IMR-90 (cell line): ENCODE measurements around the gene ZKSCAN1. TPM values are rescaled to one million over a fixed set of nuclear protein-coding genes. Genes with fewer than 3 reads are reported as not detected.

Experiments
- ATAC-seq: fragments of 200-7000 bp; cut with Tn5 transposase; 2 replicates; pipeline ENCODE4 v1.9.1; 2020; ENCODE audit warnings: low read depth, mild to moderate bottlenecking, moderate library complexity
- BruUV-seq: library from RNA; stranded (reverse); fragments of 400-500 nt; replicated peaks from 2 replicates; lab custom pipeline; 2021; lab: Mats Ljungman, UMichigan
- CTCF ChIA-PET: fragments of 300-600 bp; formaldehyde crosslinking; extraction: SDS; loops from one replicate; lab custom pipeline; 2021; ENCODE audit warnings: antibody characterized with exemption; lab: Yijun Ruan, JAX
- POLR2A ChIA-PET: fragments of 300-600 bp; sonication (Branson Sonifier 250); formaldehyde crosslinking; loops from one replicate; lab custom pipeline; 2022; ENCODE audit warnings: antibody characterized with exemption; ENCODE audit not compliant: unreplicated experiment; lab: Charles Lee
- DNase-seq: peaks from one replicate; pipeline ENCODE4 v3.0.0; 2013
- H2AFZ ChIP-seq: replicated peaks from 2 replicates; pipeline ENCODE3; 2013; ENCODE audit warnings: low read length, mild to moderate bottlenecking; ENCODE audit not compliant: poor library complexity
- H2AK5ac ChIP-seq: 2 replicates; pipeline ENCODE4 v1.6.1; 2013; ENCODE audit warnings: low read depth, low read length, inconsistent platforms
- H2AK9ac ChIP-seq: replicated peaks from 2 replicates; pipeline ENCODE3; 2013; ENCODE audit warnings: mild to moderate bottlenecking, low read depth, low read length, moderate library complexity; ENCODE audit not compliant: poor library complexity
- H2BK120ac ChIP-seq: 2 replicates; pipeline ENCODE4 v1.6.1; 2013; ENCODE audit warnings: low read depth, low read length, inconsistent platforms
- H2BK15ac ChIP-seq: 3 replicates; pipeline ENCODE4 v1.6.1; 2013; ENCODE audit warnings: low read depth, low read length, inconsistent platforms
- H2BK20ac ChIP-seq: 2 replicates; pipeline ENCODE4 v1.6.1; 2013; ENCODE audit warnings: low read depth, mild to moderate bottlenecking, inconsistent platforms, low read length, moderate library complexity
- H2BK5ac ChIP-seq: 2 replicates; pipeline ENCODE4 v1.6.1; 2013; ENCODE audit warnings: mild to moderate bottlenecking, low read depth, low read length, inconsistent platforms; ENCODE audit not compliant: poor library complexity, severe bottlenecking
- H3K14ac ChIP-seq: replicated peaks from 2 replicates; pipeline ENCODE4 v1.6.1; 2013; ENCODE audit warnings: low read depth, low read length, inconsistent platforms
- H3K18ac ChIP-seq: 2 replicates; pipeline ENCODE4 v1.6.1; 2013; ENCODE audit warnings: low read depth, low read length, control low read depth
- H3K23ac ChIP-seq: 2 replicates; pipeline ENCODE4 v1.6.1; 2013; ENCODE audit warnings: low read depth, low read length, inconsistent platforms
- H3K27ac ChIP-seq: 2 replicates; pipeline ENCODE4 v1.5.1; 2013; ENCODE audit warnings: mild to moderate bottlenecking, control low read depth, low read length; ENCODE audit not compliant: insufficient read depth
- H3K27me3 ChIP-seq: 2 replicates; pipeline ENCODE4 v1.6.1; 2013; ENCODE audit warnings: low read length; ENCODE audit not compliant: control insufficient read depth, insufficient read depth
- H3K36me3 ChIP-seq: 2 replicates; pipeline ENCODE4 v1.6.1; 2013; ENCODE audit warnings: low read length, mixed read lengths; ENCODE audit not compliant: control insufficient read depth, insufficient read depth
- H3K4ac ChIP-seq: 2 replicates; pipeline ENCODE4 v1.6.1; 2013; ENCODE audit warnings: low read depth, low read length, inconsistent platforms
- H3K4me1 ChIP-seq: 2 replicates; pipeline ENCODE4 v1.6.1; 2013; ENCODE audit warnings: low read length, mixed read lengths; ENCODE audit not compliant: control insufficient read depth, insufficient read depth
- H3K4me2 ChIP-seq: 2 replicates; pipeline ENCODE4 v1.6.1; 2013; ENCODE audit warnings: low read depth, mild to moderate bottlenecking, control low read depth, low read length, moderate library complexity
- H3K4me3 ChIP-seq: 2 replicates; pipeline ENCODE4 v1.5.1; 2013; ENCODE audit warnings: low read depth, mild to moderate bottlenecking, control low read depth, low read length, moderate library complexity; ENCODE audit not compliant: insufficient read depth
- H3K56ac ChIP-seq: 2 replicates; pipeline ENCODE4 v1.6.1; 2013; ENCODE audit warnings: low read length, inconsistent platforms; ENCODE audit not compliant: insufficient read depth; ENCODE audit errors: extremely low read depth
- H3K79me1 ChIP-seq, 2 experiments: 2 replicates each; pipeline ENCODE4 v1.6.1; 2013; ENCODE audit warnings: low read length in 2 of 2, inconsistent platforms in 1 of 2, low read depth in 1 of 2
- H3K9ac ChIP-seq: 2 replicates; pipeline ENCODE4 v1.6.1; 2013; ENCODE audit warnings: low read depth, low read length, control low read depth
- H3K9me1 ChIP-seq: 2 replicates; pipeline ENCODE4 v1.6.1; 2013; ENCODE audit warnings: low read length, inconsistent platforms; ENCODE audit not compliant: insufficient read depth
- H3K9me3 ChIP-seq: 2 replicates; pipeline ENCODE4 v1.6.1; 2013; ENCODE audit warnings: low read length; ENCODE audit not compliant: control insufficient read depth, insufficient read depth
- H4K20me1 ChIP-seq: 2 replicates; pipeline ENCODE4 v1.6.1; 2013; ENCODE audit warnings: low read length, inconsistent platforms; ENCODE audit not compliant: insufficient read depth
- H4K5ac ChIP-seq: 2 replicates; pipeline ENCODE4 v1.6.1; 2013; ENCODE audit warnings: mild to moderate bottlenecking, low read depth, low read length, control low read depth
- H4K8ac ChIP-seq, 2 experiments: 2 replicates each; pipeline ENCODE4 v1.6.1; 2013; ENCODE audit warnings: low read depth in 2 of 2, low read length in 2 of 2, control low read depth in 1 of 2, inconsistent platforms in 1 of 2
- H4K91ac ChIP-seq: 2 replicates; pipeline ENCODE4 v1.6.1; 2013; ENCODE audit warnings: low read depth, low read length, inconsistent platforms; ENCODE audit not compliant: insufficient read depth
- CHD1 ChIP-seq: IDR thresholded peaks from 2 replicates; pipeline ENCODE4 v1.6.1; 2012; ENCODE audit warnings: low read depth, low read length, improper control_type of control experiment
- FOS ChIP-seq: fragments of 150-350 bp; IDR thresholded peaks from 2 replicates; pipeline ENCODE4 v1.6.1; 2016; ENCODE audit warnings: low read depth, low read length
- MAZ ChIP-seq: IDR thresholded peaks from 2 replicates; pipeline ENCODE4 v1.6.1; 2012; ENCODE audit warnings: low read depth, mild to moderate bottlenecking, low read length, improper control_type of control experiment, moderate library complexity, borderline replicate concordance
- NFE2L2 ChIP-seq: fragments of 150-350 bp; IDR thresholded peaks from 2 replicates; pipeline ENCODE4 v1.6.1; 2016; ENCODE audit warnings: low read depth, mild to moderate bottlenecking, low read length
- POLR2A ChIP-seq: IDR thresholded peaks from 2 replicates; pipeline ENCODE4 v1.6.1; 2012; ENCODE audit warnings: mild to moderate bottlenecking, low read depth, low read length
- RAD21 ChIP-seq: IDR thresholded peaks from 2 replicates; pipeline ENCODE4 v1.6.1; 2012; ENCODE audit warnings: low read length, improper control_type of control experiment
- USF2 ChIP-seq: fragments of 150-350 bp; IDR thresholded peaks from 2 replicates; pipeline ENCODE4 v1.6.1; 2017; ENCODE audit warnings: mild to moderate bottlenecking, antibody characterized with exemption, low read length, low read depth
- WGBS, 2 experiments: methylation state at CpG; one replicate each; pipeline versions ENCODE4 v1.1.5 to v1.1.7; 2013; ENCODE audit warnings: missing lambda C conversion rate in 2 of 2; ENCODE audit not compliant: insufficient read length in 1 of 2; ENCODE audit errors: extremely low coverage in 2 of 2; 5-methylcytosine and 5-hydroxymethylcytosine counted together
- dilution Hi-C: fragments of 300-500 bp; cut with HindIII; formaldehyde crosslinking; loops from one replicate; pipeline ENCODE4 v1.14.3; 2018; ENCODE audit warnings: low sequenced_read_pairs; ENCODE audit not compliant: unreplicated experiment
- in situ Hi-C: fragments of 300-500 bp; cut with MboI; formaldehyde crosslinking; loops from 3 replicates; pipeline ENCODE4 v1.14.3; 2019; ENCODE audit warnings: low sequenced_read_pairs, inconsistent platforms, mixed read lengths
- intact Hi-C: fragments of 100-400 bp; cut with micrococcal nuclease; formaldehyde crosslinking; loops from 2 replicates; pipeline ENCODE4 v1.10.0; 2022
- polyA plus RNA-seq, 3 experiments: library from polyadenylated mRNA; depleted of rRNA; stranded (reverse); fragments of >200 nt; gene quantifications; 2 replicates each; pipeline ENCODE4 v1.2.3, GENCODE V29; 2012; ENCODE audit warnings: low replicate concordance in 1 of 3
- total RNA-seq: library from RNA; depleted of rRNA; stranded (reverse); fragments of >200 nt; gene quantifications from 2 replicates; pipeline ENCODE4 v1.2.3, GENCODE V29; 2012
- TF ChIP-seq, protein P1 (sequence below): conservative IDR thresholded peaks from 2 replicates; pipeline ENCODE4 v1.5.1; 2012; ENCODE audit warnings: mild to moderate bottlenecking, low read depth, low read length, improper control_type of control experiment

ZKSCAN1 gene
- total and polyA plus RNA-seq, 2 of the 4 experiments (the other 2 are of a cell fraction): 13.7 to 40.7 TPM

DNA sequence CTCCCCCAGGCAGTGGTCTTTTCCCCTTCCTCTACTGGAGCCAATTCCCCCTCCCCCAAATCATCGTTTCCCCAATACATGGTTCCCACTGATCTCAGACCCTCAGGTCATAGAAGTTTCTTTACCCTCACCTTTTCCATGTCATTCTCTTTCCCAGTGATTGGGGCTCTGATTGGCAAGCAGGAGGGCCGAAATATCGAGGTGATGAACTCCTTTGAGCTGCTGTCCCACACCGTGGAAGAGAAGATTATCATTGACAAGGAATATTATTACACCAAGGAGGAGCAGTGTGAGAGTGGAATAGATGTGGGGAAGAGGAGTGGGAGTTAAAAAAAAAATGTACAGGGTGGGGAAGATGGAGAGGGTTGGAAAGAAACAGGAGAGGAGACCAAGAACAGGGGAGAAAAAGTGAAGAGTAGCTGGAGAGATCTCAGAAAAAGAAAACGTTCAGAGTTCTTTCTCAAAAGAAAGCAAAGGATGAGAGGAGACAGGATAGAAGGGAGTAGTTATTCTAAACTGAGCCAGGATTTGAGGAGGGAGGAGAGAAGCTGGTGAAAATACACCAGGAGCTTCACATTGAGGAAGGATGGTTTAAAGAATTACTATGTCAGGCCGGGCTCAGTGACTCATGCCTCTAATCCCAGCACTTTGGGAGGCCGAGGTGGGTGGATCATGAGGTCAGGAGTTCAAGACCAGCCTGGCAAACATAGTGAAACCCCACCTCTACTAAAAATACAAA lies 74.2 kb downstream of the ZKSCAN1 start:
- intact Hi-C loops (loop anchor here (1.0 kb wide), 1 partner anchor 11 kb away; no protein-coding TSS in a partner anchor), in situ Hi-C loops (no loop called here), dilution Hi-C loops (no loop called here)
- Histone ChIP-seq H2AK9ac (peak overlapping the region; percentile 98), H2BK15ac (peak overlapping the region; percentile 95; the same call in 2 of the 3 replicates), H3K23ac (peak overlapping the region; percentile 99), H4K5ac (peak overlapping the region; percentile 95), H4K8ac (peak overlapping the region; percentile 97), H3K56ac (peak overlapping the region; percentile 96), H3K27ac (peak overlapping the region; percentile 100), H3K4me2 (peak overlapping the region; percentile 97), H2BK120ac (peak overlapping the region; percentile 91), H3K9ac (peak overlapping the region; percentile 100), H3K36me3 (peaks cover 41% of the 10 kb centered on the region), H3K14ac (peak overlapping the region; percentile 99), H2AFZ (peak overlapping the region; percentile 92), H3K79me1 (peaks cover 27 to 58% of the 10 kb centered on the region in 2 experiments), H2BK20ac (peak overlapping the region; percentile 54; the same call in 1 of the 2 replicates), H3K9me3 (no peaks in the 10 kb centered on the region), H4K91ac (peak overlapping the region; percentile 96), H3K4me3 (peak overlapping the region; percentile 97), H3K9me1 (peaks cover 13% of the 10 kb centered on the region), H3K18ac (peak overlapping the region; percentile 39), H2AK5ac (peak overlapping the region; percentile 98), H3K27me3 (no peaks in the 10 kb centered on the region), H2BK5ac (peak overlapping the region; percentile 92), H3K4ac (peak overlapping the region; percentile 99), H4K20me1 (peaks cover 15% of the 10 kb centered on the region; the same call in 1 of the 2 replicates), H3K4me1 (peaks cover 18% of the 10 kb centered on the region)
- ChIA-PET POLR2A (interaction anchor here (0.5 to 1.1 kb wide), 2 partner anchors 12 to 374 kb away, joined by 5 to 7 read pairs; no protein-coding TSS in a partner anchor), CTCF (interaction anchor here (0.7 to 1.6 kb wide), 3 partner anchors 11 to 58 kb away, joined by 5 read pairs; no protein-coding TSS in a partner anchor)
- no peak for TF ChIP-seq CHD1
- no peak for TF ChIP-seq POLR2A
- TF ChIP-seq NFE2L2: no peak
- TF ChIP-seq RAD21: no peak
- no peak for TF ChIP-seq MAZ
- TF ChIP-seq, protein P1, sequence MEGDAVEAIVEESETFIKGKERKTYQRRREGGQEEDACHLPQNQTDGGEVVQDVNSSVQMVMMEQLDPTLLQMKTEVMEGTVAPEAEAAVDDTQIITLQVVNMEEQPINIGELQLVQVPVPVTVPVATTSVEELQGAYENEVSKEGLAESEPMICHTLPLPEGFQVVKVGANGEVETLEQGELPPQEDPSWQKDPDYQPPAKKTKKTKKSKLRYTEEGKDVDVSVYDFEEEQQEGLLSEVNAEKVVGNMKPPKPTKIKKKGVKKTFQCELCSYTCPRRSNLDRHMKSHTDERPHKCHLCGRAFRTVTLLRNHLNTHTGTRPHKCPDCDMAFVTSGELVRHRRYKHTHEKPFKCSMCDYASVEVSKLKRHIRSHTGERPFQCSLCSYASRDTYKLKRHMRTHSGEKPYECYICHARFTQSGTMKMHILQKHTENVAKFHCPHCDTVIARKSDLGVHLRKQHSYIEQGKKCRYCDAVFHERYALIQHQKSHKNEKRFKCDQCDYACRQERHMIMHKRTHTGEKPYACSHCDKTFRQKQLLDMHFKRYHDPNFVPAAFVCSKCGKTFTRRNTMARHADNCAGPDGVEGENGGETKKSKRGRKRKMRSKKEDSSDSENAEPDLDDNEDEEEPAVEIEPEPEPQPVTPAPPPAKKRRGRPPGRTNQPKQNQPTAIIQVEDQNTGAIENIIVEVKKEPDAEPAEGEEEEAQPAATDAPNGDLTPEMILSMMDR: no peak
- no peak for TF ChIP-seq USF2
- no peak for TF ChIP-seq FOS
- DNase-seq (peak; percentile 47), ATAC-seq (peak; percentile 5; the same call in 1 of the 2 replicates)
- 9% methylated on average over 1 of the region's 7 CpGs; no CpG with 5 or more reads in 1 of the 2 experiments for WGBS, 2 experiments
- no TSS peak for BruUV-seq
